GM12873 (cell line): ENCODE measurements around the gene SCAMP2.

Source experiments
- TF ChIP-seq, protein P1 (sequence below): IDR thresholded peaks from 2 replicates; pipeline ENCODE4 v1.5.1; 2012; ENCODE audit warnings: low read depth, mild to moderate bottlenecking, moderate library complexity, low read length, control low read depth; ENCODE audit not compliant: insufficient read depth; ENCODE audit errors: missing control alignments

The SCAMP2 gene

DNA sequence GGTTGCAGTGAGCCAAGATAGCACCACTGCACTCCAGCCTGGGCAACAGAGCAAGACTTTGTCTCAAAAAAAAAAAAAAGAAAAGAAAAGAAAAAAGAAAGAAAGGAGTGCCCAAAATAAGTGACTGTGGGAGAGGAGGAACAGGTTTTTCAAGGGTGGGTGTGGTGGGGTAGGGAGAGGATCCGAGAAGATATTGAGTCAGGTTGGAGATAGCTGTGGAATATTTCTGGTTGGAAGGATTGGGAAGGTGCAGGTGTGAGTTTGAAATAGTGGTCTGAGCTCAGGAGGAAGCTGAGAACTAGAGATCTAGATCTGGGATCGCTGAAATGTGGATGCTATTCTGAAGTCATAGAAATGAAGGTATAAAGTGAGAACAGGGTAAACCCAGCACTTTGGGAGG lies 7.8 kb downstream of the SCAMP2 start:
- TF ChIP-seq, protein P1, sequence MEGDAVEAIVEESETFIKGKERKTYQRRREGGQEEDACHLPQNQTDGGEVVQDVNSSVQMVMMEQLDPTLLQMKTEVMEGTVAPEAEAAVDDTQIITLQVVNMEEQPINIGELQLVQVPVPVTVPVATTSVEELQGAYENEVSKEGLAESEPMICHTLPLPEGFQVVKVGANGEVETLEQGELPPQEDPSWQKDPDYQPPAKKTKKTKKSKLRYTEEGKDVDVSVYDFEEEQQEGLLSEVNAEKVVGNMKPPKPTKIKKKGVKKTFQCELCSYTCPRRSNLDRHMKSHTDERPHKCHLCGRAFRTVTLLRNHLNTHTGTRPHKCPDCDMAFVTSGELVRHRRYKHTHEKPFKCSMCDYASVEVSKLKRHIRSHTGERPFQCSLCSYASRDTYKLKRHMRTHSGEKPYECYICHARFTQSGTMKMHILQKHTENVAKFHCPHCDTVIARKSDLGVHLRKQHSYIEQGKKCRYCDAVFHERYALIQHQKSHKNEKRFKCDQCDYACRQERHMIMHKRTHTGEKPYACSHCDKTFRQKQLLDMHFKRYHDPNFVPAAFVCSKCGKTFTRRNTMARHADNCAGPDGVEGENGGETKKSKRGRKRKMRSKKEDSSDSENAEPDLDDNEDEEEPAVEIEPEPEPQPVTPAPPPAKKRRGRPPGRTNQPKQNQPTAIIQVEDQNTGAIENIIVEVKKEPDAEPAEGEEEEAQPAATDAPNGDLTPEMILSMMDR, result no peak

GRCh38 chr15:74864296-74864695 lies 8.9 kb downstream of the SCAMP2 start:
- TF ChIP-seq, protein P1, result no peak

- TF ChIP-seq, protein P1, result no peak
Observed at GRCh38 chr15:74863239-74864056, 9.7 kb downstream of the SCAMP2 start.

- TF ChIP-seq, protein P1, result no peak
Observed at GRCh38 chr15:74858369-74858740, 14.8 kb downstream of the SCAMP2 start.

DNA sequence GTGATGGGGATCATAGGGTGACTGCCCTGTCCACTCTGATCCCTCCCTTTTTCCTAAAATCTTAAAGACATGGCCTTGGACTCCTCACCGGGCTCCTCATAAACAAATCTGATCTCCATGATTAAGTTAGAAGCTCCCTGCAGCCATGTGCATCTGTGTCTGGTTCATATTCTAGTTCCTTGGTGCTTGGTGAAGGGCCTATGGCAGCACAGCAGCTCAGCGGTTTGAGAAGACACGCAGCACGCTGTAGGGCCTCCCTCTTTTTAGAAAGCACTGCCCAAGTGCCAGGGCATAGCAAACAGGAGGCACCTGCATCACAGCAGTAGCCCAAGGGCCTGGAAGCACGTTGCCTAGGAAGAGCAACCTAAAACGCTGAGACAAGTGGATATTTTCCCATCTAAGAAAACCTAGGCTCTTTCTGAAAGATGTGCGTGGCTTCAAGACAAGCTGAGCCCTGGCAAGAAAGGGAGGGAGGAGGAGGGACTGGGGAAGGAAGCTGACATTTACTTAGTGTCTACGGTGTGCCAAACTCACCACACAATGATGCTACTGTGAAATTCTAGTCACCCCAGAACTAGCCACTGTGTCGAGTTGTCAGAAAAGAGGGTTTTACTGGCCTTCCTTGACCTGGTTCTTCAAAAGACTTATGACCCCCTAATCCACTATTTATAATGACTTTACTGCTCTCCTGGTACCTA lies 15.3 kb downstream of the SCAMP2 start:
- TF ChIP-seq, protein P1, result no peak

- TF ChIP-seq, protein P1, result no peak
Observed at GRCh38 chr15:74857082-74857655, 16.0 kb downstream of the SCAMP2 start.

GRCh38 chr15:74856537-74856936 lies 16.6 kb downstream of the SCAMP2 start:
- TF ChIP-seq, protein P1, result no peak
